Immature natural killer cell (primary cell): ENCODE measurements around the gene SYT2. TPM values are rescaled to one million over a fixed set of nuclear protein-coding genes. Genes with fewer than 3 reads are reported as not detected.
"Not testable (repeated sequence)": the region's sequence is repeated elsewhere in the genome, so short reads cannot be mapped to it uniquely, and the experiment has no call there.

ENCODE experiments used
- DNase-seq, 3 donors: peaks; one replicate each; pipeline ENCODE4 v3.0.0; 2022; ENCODE audit warnings: mixed read lengths in 1 of 3
- H3K27ac Mint-ChIP-seq, 6 donors: one replicate each; pipeline ENCODE4 v1.8.0; 2020; ENCODE audit warnings: mixed read lengths in 6 of 6, mild to moderate bottlenecking in 5 of 6, inconsistent platforms in 4 of 6, moderate library complexity in 3 of 6
- H3K27me3 Mint-ChIP-seq, 3 donors: one replicate each; pipeline ENCODE4 v1.8.0; 2020 to 2021; ENCODE audit warnings: low read depth in 3 of 3, mild to moderate bottlenecking in 3 of 3, mixed read lengths in 3 of 3, moderate library complexity in 3 of 3, inconsistent platforms in 1 of 3
- H3K36me3 Mint-ChIP-seq, 3 donors: one replicate each; pipeline ENCODE4 v1.8.0; 2020; ENCODE audit warnings: mixed read lengths in 3 of 3, inconsistent platforms in 2 of 3, mild to moderate bottlenecking in 2 of 3
- H3K4me1 Mint-ChIP-seq, 2 donors: one replicate each; pipeline ENCODE4 v1.8.0; 2020; ENCODE audit warnings: inconsistent platforms in 2 of 2, mild to moderate bottlenecking in 2 of 2, mixed read lengths in 2 of 2, moderate library complexity in 1 of 2
- H3K4me3 Mint-ChIP-seq, 5 donors: one replicate each; pipeline ENCODE4 v1.8.0; 2020; ENCODE audit warnings: mild to moderate bottlenecking in 5 of 5, mixed read lengths in 5 of 5, inconsistent platforms in 3 of 5, moderate library complexity in 3 of 5
- H3K9me3 Mint-ChIP-seq, 6 donors: one replicate each; pipeline ENCODE4 v1.8.0; 2020; ENCODE audit warnings: mild to moderate bottlenecking in 6 of 6, mixed read lengths in 6 of 6, inconsistent platforms in 4 of 6, moderate library complexity in 3 of 6
- polyA plus RNA-seq, 3 donors: library from polyadenylated mRNA; unstranded; fragments of 300-500 nt; fragmentation: Illumina TruSeq; gene quantifications; one replicate each; pipeline ENCODE4 v1.2.3, GENCODE V29; 2021

The SYT2 gene
- polyA plus RNA-seq, 3 donors from 2014 or later: 0.09 TPM; not detected in 2

DNA sequence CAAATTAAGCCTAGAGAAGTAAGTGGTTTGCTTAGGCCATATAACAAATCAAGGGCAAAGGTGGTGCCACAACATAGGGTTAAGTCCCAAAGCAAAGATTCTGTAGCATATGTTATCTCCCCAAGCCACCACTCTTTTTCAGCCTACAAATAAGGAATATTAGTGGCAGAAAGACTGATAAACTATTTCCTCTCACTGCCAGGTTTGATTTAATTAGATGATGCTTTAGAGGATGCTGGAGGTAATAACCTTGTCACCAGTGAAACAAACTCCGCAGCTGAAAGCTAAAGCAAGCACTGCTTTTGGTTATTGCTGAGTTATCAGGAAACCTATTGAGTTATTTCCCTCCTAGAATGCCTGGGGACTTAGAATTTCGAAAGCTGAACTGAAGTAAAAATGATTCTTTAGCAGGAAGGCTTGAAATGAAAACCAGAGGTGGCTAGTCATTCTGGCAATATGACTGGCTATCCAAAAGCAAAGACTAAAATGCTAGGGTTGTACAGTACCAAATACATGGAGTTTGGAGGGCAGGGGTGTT lies 145.2 kb downstream of the SYT2 start:
- peak overlapping the region; percentile 46 to 83 (median 64) for H3K27ac Mint-ChIP-seq
- H3K36me3 Mint-ChIP-seq: peaks cover 0 to 31% (median 0%) of the 10 kb centered on the region in 3 donors
- no peak for DNase-seq
- peaks cover 52 to 53% of the 10 kb centered on the region in 2 donors for H3K4me1 Mint-ChIP-seq
- peaks cover 0 to 2% (median 0%) of the 10 kb centered on the region in 3 donors for H3K27me3 Mint-ChIP-seq
- no peaks in the 10 kb centered on the region for H3K9me3 Mint-ChIP-seq
- H3K4me3 Mint-ChIP-seq: no peak overlapping the region

- Mint-ChIP-seq H3K4me1 (peaks cover 52 to 53% of the 10 kb centered on the region in 2 donors), H3K9me3 (no peaks in the 10 kb centered on the region), H3K4me3 (no peak overlapping the region), H3K27ac (peak overlapping the region in 5 of 6 donors; percentile 7 to 68 (median 57)), H3K36me3 (peaks cover 0 to 25% (median 2%) of the 10 kb centered on the region in 3 donors), H3K27me3 (peaks cover 0 to 2% (median 0%) of the 10 kb centered on the region in 3 donors)
- DNase-seq: no peak
Measured at GRCh38 chr1:202563818-202564217, 146.4 kb downstream of the SYT2 start.

DNA sequence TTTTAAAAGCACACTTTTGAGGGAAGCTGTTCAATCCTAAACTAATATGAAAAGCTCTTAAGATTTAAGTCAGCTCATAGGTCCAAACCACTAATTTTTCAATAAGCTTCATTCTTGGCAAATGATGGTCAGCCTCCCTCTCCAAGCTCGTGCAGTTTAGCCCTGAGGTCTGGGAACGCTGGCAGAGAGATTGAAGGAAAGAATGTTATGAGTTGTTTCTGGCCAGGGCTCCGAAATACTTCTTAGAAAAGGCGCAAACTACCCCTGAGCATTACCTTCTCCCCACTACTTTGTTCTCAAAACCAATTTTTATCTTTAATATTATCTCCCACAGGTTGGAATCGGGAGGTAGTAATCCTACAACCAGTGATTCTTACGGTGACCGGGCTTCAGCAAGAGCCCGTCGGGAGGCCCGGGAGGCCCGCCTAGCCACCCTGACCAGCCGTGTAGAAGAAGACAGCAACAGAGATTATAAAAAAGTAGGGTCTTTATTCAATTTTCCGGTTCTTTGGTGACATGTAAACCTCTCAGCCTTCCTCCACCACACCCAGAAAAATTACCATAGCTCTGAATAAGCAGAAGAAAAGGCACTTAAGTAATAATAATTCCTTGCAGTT lies 147.7 kb downstream of the SYT2 start:
- Mint-ChIP-seq H3K4me3 (no peak overlapping the region), H3K9me3 (no peaks in the 10 kb centered on the region), H3K4me1 (peaks cover 47 to 49% of the 10 kb centered on the region in 2 donors), H3K27ac (peak overlapping the region in 3 of 6 donors; percentile 14 to 61 (median 44)), H3K36me3 (peaks cover 0 to 14% (median 4%) of the 10 kb centered on the region in 3 donors), H3K27me3 (peaks cover 0 to 2% (median 0%) of the 10 kb centered on the region in 3 donors)
- no peak for DNase-seq

DNA sequence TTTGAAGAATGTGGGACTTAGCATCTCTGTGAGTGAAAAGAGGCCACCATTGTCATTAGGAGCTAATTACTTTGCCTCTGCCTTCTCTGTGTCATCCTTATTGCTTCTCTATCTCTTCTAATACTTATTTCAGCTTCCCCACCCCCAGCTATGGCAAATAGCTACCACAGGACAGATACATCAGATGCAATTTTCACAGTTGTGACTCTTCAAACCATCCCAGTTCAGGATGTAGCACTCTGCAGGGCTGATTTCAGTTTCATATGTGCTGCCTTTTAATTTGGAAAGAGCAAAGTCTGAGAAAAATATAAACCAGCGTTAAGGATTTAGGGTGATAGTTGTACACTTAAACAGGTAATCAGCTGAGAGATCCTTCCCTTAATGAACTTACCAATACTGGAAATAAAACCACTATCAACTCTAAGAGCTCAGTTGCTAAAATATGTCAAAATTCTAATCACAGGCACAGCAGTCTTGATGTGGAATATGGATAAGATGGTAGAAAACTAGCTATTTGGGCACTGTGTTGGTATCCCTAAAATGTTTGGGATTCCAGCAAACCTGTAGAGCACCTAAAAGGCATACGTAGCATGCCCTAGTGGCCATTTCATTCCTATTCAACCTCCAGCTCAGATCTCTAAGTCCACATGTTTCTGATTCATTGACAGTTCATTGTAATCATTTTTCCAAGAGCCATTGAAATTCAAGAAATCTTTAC lies 148.4 kb downstream of the SYT2 start:
- H3K27ac Mint-ChIP-seq: peak overlapping the region; percentile 14 to 67 (median 32)

DNA sequence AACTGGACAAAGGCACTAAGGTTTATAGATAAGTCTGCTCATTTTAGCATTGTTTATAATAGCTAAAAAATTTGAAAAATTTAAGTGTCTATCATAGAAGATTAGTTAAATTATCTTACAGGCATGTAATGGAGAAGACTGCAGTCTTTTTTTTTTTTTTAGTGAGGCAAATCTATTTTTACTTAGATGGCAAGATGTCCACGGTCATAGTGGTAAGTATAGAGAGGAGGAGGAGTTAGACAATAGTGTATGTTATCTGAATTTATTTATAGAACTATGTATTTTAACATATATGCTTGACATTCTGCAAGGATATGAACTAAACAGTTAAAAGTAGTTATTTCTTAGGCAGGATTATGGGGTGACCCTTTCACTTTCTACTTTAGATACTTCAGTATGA lies 149.0 kb downstream of the SYT2 start:
- Mint-ChIP-seq H3K4me3 (peak overlapping the region in 1 of 5 donors; percentile 0), H3K4me1 (peaks cover 35 to 36% of the 10 kb centered on the region in 2 donors), H3K36me3 (peaks cover 0 to 11% (median 4%) of the 10 kb centered on the region in 3 donors), H3K27ac (peak overlapping the region in 2 of 6 donors; percentile 14 to 55), H3K9me3 (no peaks in the 10 kb centered on the region), H3K27me3 (peaks cover 0 to 2% (median 0%) of the 10 kb centered on the region in 3 donors)
- no peak for DNase-seq

More for the DNA sequence above, 148.4 kb downstream of the SYT2 start:
- Mint-ChIP-seq H3K36me3 (peaks cover 0 to 10% (median 4%) of the 10 kb centered on the region in 3 donors), H3K27me3 (peaks cover 0 to 2% (median 0%) of the 10 kb centered on the region in 3 donors), H3K4me3 (peak overlapping the region in 4 of 5 donors; percentile 0 to 48 (median 28)), H3K9me3 (no peaks in the 10 kb centered on the region), H3K4me1 (peaks cover 41 to 43% of the 10 kb centered on the region in 2 donors)
- peak; percentile 6 to 16 (median 14) for DNase-seq

DNA sequence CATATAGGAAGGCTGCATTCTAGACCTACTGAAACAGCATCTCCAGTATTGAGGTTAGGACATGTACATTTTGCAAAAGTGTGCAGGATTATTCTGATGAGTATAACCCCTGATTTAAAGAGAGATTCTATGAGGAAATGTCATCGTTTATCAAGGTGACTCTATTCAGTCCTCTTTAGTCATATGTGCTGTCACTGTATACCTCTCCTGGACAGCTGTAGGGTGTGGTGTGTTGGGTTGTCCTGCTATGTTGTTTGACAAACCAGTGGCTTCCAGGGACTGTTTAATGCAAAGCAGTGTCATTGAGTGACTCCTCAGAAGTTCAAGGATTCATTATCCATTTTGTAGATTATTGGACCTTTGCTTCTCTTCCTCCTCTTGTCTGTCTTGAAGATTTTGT lies 152.6 kb downstream of the SYT2 start:
- not testable (repeated sequence) for H3K4me3 Mint-ChIP-seq, DNase-seq, H3K9me3 Mint-ChIP-seq, H3K27me3 Mint-ChIP-seq, H3K36me3 Mint-ChIP-seq, H3K27ac Mint-ChIP-seq
- H3K4me1 Mint-ChIP-seq: peaks cover 14 to 16% of the 10 kb centered on the region in 2 donors

GRCh38 chr1:202556037-202556436 lies 154.2 kb downstream of the SYT2 start:
- not testable (repeated sequence) for H3K36me3 Mint-ChIP-seq

GRCh38 chr1:202554619-202555018 lies 155.6 kb downstream of the SYT2 start:
- not testable (repeated sequence) for H3K9me3 Mint-ChIP-seq, H3K27me3 Mint-ChIP-seq, H3K27ac Mint-ChIP-seq, H3K36me3 Mint-ChIP-seq, DNase-seq, H3K4me1 Mint-ChIP-seq, H3K4me3 Mint-ChIP-seq

More at GRCh38 chr1:202556037-202556436, 154.2 kb downstream of the SYT2 start:
- not testable (repeated sequence) for H3K27me3 Mint-ChIP-seq, H3K4me1 Mint-ChIP-seq, DNase-seq, H3K4me3 Mint-ChIP-seq, H3K9me3 Mint-ChIP-seq
- peak overlapping the region in 1 of 6 donors; percentile 56 for H3K27ac Mint-ChIP-seq

DNA sequence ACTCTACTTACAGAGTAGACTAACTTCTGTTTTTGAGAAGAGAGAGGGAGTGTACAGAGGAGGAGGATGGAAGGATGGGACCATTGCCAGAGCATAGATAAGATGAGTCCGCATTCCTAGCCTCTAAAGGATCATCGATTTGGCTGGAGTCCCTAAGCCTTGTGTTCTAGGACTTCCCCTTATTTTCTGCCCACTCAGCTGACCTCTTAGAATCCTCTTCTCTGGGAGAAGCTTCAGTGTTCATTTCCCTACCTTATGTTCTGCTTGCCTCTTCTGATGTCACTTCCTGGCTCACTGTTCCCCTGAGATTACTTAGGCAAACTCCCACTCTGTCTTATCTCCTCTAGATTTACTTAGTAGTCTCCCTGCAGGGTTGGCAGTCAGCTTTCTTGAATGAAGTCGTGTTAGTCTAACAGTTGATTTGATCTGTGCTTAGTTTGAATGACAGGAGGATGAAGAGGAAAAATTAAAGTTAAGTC lies 156.7 kb downstream of the SYT2 start:
- H3K27me3 Mint-ChIP-seq: no peaks in the 10 kb centered on the region
- no peaks in the 10 kb centered on the region for H3K9me3 Mint-ChIP-seq
- no peak overlapping the region for H3K4me3 Mint-ChIP-seq
- no peak for DNase-seq
- peak overlapping the region in 1 of 6 donors; percentile 3 for H3K27ac Mint-ChIP-seq
- H3K4me1 Mint-ChIP-seq: no peaks in the 10 kb centered on the region
- H3K36me3 Mint-ChIP-seq: peaks cover 0 to 4% (median 0%) of the 10 kb centered on the region in 3 donors

DNA sequence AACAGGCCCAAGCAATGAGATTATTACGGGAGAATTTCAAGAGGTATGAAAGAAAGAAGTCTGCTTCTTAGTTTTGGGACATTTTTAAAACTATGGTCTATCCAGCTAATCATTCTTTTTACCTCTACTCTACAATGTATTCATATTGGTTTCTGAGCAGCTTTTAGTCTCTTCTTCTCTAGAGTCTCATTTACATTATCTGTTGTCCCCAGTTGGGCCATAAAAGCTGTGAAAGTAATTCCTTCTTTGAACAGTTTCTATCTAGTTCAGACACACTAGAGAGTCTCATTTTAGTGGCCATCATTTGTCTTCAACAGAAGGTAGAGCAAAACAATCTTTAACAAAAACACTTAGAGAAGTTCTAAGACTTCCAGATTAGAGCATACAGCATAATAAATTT lies 157.2 kb downstream of the SYT2 start:
- not testable (repeated sequence) for H3K27ac Mint-ChIP-seq, H3K27me3 Mint-ChIP-seq, H3K4me3 Mint-ChIP-seq, DNase-seq, H3K36me3 Mint-ChIP-seq, H3K9me3 Mint-ChIP-seq, H3K4me1 Mint-ChIP-seq

- not testable (repeated sequence) for H3K27ac Mint-ChIP-seq, H3K4me1 Mint-ChIP-seq, H3K9me3 Mint-ChIP-seq, DNase-seq, H3K36me3 Mint-ChIP-seq, H3K4me3 Mint-ChIP-seq, H3K27me3 Mint-ChIP-seq
Measured at GRCh38 chr1:202552615-202553014, 157.6 kb downstream of the SYT2 start.

DNA sequence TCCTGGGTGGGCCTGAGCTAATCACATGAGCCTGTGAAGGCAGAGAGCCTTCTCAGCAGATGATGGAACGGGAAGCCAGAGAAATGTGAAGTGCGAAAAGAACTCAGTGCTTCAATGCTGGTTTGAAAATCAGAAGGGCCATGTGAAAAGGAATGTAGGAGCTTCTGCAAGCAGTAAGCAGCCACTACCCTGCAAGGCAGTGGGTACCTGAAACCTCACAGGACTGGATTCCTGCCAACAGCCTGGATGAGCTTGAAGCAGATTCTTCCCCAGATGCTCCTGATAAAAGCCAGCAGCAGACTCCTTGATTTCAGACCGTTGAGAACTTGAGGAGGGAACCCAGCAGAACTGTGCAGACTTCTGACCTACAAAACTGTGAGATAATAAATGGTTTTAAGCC lies 158.6 kb downstream of the SYT2 start:
- no peak overlapping the region for H3K27ac Mint-ChIP-seq
- H3K4me1 Mint-ChIP-seq: peaks cover 3 to 5% of the 10 kb centered on the region in 2 donors
- H3K27me3 Mint-ChIP-seq: peaks cover 0 to under 1% (median 0%) of the 10 kb centered on the region in 3 donors
- no peaks in the 10 kb centered on the region for H3K9me3 Mint-ChIP-seq
- no peak overlapping the region for H3K4me3 Mint-ChIP-seq
- no peak for DNase-seq
- peaks cover 0 to 2% (median 0%) of the 10 kb centered on the region in 3 donors for H3K36me3 Mint-ChIP-seq

GRCh38 chr1:202550088-202550487 lies 160.2 kb downstream of the SYT2 start:
- H3K27me3 Mint-ChIP-seq, H3K27ac Mint-ChIP-seq, H3K36me3 Mint-ChIP-seq, H3K4me3 Mint-ChIP-seq, H3K9me3 Mint-ChIP-seq, DNase-seq: not testable (repeated sequence)
- H3K4me1 Mint-ChIP-seq: peaks cover 13 to 19% of the 10 kb centered on the region in 2 donors

- Mint-ChIP-seq H3K27me3 (peaks cover 0 to 4% (median 0%) of the 10 kb centered on the region in 3 donors), H3K27ac (no peak overlapping the region), H3K9me3 (no peaks in the 10 kb centered on the region), H3K36me3 (no peaks in the 10 kb centered on the region), H3K4me3 (no peak overlapping the region), H3K4me1 (peaks cover 13 to 19% of the 10 kb centered on the region in 2 donors)
- no peak for DNase-seq
Measured at GRCh38 chr1:202547215-202547614, 163.0 kb downstream of the SYT2 start.
